ENCODE measurements around the gene GAS7. TPM values are rescaled to one million over a fixed set of nuclear protein-coding genes. Genes with fewer than 3 reads are reported as not detected.

Gene GAS7
- total and polyA plus RNA-seq, 2 donors (not counting 1 experiment from before 2014, with no cell fraction given), result 3.4 to 13.6 TPM

DNA sequence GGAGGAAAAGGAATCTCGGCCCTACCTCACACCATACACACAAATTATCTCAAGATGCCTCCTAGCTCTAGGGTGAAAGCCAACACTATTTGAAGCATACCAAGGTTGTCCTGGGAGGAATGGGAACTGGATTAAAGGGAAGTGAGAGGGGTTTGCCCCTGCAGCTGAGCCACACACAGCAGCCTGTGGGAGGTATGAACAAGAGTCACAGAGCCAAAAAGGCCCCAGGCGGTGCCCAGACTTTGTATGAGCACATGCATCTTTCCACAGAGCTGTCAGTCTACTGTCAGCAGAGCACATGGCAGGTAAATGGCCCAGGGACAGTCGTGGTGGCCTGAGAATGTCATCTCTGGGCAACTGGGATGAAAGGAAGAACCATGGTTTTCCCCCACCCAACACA is 262.3 kb downstream of the GAS7 start:
- no peak overlapping the region for H3K4me3 Mint-ChIP-seq
- H3K27ac Mint-ChIP-seq, result no peak overlapping the region
- ChIA-PET CTCF (interaction anchor here (1.2 to 2.1 kb wide), 3 partner anchors 9 to 681 kb away, joined by 4 to 12 read pairs (median 4); no protein-coding TSS in a partner anchor), POLR2A (no interaction called here)
- Histone ChIP-seq H3K27ac (ENCODE audit: low read length in 2 of 2) (no peak overlapping the region), H3K4me1 (ENCODE audit: control insufficient read depth in 2 of 2, insufficient read depth in 2 of 2, low read length in 2 of 2) (no peaks in the 10 kb centered on the region), H3K4me3 (ENCODE audit: control extremely low read depth in 1 of 5, extremely low read depth in 1 of 5, insufficient read depth in 1 of 5, low read depth in 2 of 5, low read length in 4 of 5) (no peak overlapping the region), H3K4me2 (replicated peaks; ENCODE audit: low read depth, low read length, poor library complexity, severe bottlenecking) (no peak overlapping the region), H2AFZ (ENCODE audit: insufficient read depth, low read depth, low read length, poor library complexity, severe bottlenecking) (no peak overlapping the region), H4K20me1 (ENCODE audit: control insufficient read depth, insufficient read depth, low read length, poor library complexity, severe bottlenecking) (no peaks in the 10 kb centered on the region), H3K27me3 (replicated peaks in 1 of 4; ENCODE audit: control extremely low read depth in 1 of 4, control insufficient read depth in 3 of 4, insufficient read depth in 4 of 4, low read length in 3 of 4) (no peaks in the 10 kb centered on the region), H3K9me3 (ENCODE audit: control extremely low read depth in 1 of 3, control insufficient read depth in 2 of 3, insufficient read depth in 1 of 3, low read length in 2 of 3) (peaks cover 0 to 13% (median 0%) of the 10 kb centered on the region in 3 donors), H3K36me3 (replicated peaks in 1 of 2; ENCODE audit: control extremely low read depth in 1 of 2, control insufficient read depth in 1 of 2, extremely low read depth in 1 of 2, insufficient read depth in 2 of 2, low read length in 1 of 2) (no peaks in the 10 kb centered on the region), H3K79me2 (ENCODE audit: control insufficient read depth, insufficient read depth, low read length) (no peaks in the 10 kb centered on the region), H3K9ac (ENCODE audit: low read length) (no peak overlapping the region)
- TF ChIP-seq, protein P1, sequence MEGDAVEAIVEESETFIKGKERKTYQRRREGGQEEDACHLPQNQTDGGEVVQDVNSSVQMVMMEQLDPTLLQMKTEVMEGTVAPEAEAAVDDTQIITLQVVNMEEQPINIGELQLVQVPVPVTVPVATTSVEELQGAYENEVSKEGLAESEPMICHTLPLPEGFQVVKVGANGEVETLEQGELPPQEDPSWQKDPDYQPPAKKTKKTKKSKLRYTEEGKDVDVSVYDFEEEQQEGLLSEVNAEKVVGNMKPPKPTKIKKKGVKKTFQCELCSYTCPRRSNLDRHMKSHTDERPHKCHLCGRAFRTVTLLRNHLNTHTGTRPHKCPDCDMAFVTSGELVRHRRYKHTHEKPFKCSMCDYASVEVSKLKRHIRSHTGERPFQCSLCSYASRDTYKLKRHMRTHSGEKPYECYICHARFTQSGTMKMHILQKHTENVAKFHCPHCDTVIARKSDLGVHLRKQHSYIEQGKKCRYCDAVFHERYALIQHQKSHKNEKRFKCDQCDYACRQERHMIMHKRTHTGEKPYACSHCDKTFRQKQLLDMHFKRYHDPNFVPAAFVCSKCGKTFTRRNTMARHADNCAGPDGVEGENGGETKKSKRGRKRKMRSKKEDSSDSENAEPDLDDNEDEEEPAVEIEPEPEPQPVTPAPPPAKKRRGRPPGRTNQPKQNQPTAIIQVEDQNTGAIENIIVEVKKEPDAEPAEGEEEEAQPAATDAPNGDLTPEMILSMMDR (IDR thresholded peaks at IDR 0.05), result no peak
- TF ChIP-seq EZH2 (IDR thresholded peaks at IDR 0.05; ENCODE audit: borderline replicate concordance, insufficient read depth, low read depth, low read length, poor library complexity, severe bottlenecking), result no peak
- DNase-seq, result no peak
- WGBS (ENCODE audit: insufficient coverage), result 61% methylated on average over 2 of the region's 3 CpGs
- no peaks in the 10 kb centered on the region for H3K4me1 Mint-ChIP-seq
- no peaks in the 10 kb centered on the region for H3K27me3 Mint-ChIP-seq
- no peaks in the 10 kb centered on the region for H3K9me3 Mint-ChIP-seq (ENCODE audit: insufficient read depth)
- intact Hi-C loops (cut with micrococcal nuclease), result no loop called here
- ATAC-seq (ENCODE audit: low read depth), result no peak

DNA sequence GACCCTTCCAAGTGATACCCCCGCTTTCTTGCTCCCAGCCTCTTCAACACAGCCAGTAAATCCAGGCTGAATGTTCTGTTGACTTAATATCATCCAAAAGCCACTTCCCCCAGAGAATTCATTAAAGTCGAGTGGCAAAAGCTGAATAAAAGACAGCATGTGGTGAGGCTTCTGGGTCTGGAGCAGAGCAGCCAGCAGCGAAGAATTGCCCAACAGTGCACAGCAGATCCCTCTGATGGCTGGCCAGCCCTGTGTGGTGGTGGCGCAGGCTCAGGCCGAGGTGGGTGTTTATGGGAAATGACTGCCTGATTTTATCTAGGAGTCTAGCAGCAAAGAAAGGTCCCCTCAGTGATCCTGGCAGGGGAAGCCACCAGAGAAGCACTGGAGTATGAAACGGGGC is 263.0 kb downstream of the GAS7 start:
- no peak overlapping the region for H3K9ac ChIP-seq (ENCODE audit: low read length)
- no peak for ATAC-seq (ENCODE audit: low read depth)
- peaks cover 0 to 13% (median 0%) of the 10 kb centered on the region in 3 donors for H3K9me3 ChIP-seq (ENCODE audit: control extremely low read depth in 1 of 3, control insufficient read depth in 2 of 3, insufficient read depth in 1 of 3, low read length in 2 of 3)
- H3K36me3 ChIP-seq (replicated peaks in 1 of 2; ENCODE audit: control extremely low read depth in 1 of 2, control insufficient read depth in 1 of 2, extremely low read depth in 1 of 2, insufficient read depth in 2 of 2, low read length in 1 of 2), result no peaks in the 10 kb centered on the region
- no peaks in the 10 kb centered on the region for H3K27me3 ChIP-seq (replicated peaks in 1 of 4; ENCODE audit: control extremely low read depth in 1 of 4, control insufficient read depth in 3 of 4, insufficient read depth in 4 of 4, low read length in 3 of 4)
- H4K20me1 ChIP-seq (ENCODE audit: control insufficient read depth, insufficient read depth, low read length, poor library complexity, severe bottlenecking), result no peaks in the 10 kb centered on the region
- no peak for TF ChIP-seq EZH2 (IDR thresholded peaks at IDR 0.05; ENCODE audit: borderline replicate concordance, insufficient read depth, low read depth, low read length, poor library complexity, severe bottlenecking)
- TF ChIP-seq, protein P1 (IDR thresholded peaks at IDR 0.05), result no peak
- no peaks in the 10 kb centered on the region for H3K79me2 ChIP-seq (ENCODE audit: control insufficient read depth, insufficient read depth, low read length)
- intact Hi-C loops (cut with micrococcal nuclease), result no loop called here
- H3K27me3 Mint-ChIP-seq, result no peaks in the 10 kb centered on the region
- H3K9me3 Mint-ChIP-seq (ENCODE audit: insufficient read depth), result no peaks in the 10 kb centered on the region
- CTCF ChIA-PET, result interaction anchor here (0.5 to 2.1 kb wide), 4 partner anchors 8 to 684 kb away, joined by 3 to 12 read pairs (median 4); no protein-coding TSS in a partner anchor
- POLR2A ChIA-PET, result no interaction called here
- DNase-seq, result no peak
- H3K4me2 ChIP-seq (replicated peaks; ENCODE audit: low read depth, low read length, poor library complexity, severe bottlenecking), result no peak overlapping the region
- H3K4me3 Mint-ChIP-seq, result no peak overlapping the region
- H3K4me1 ChIP-seq (ENCODE audit: control insufficient read depth in 2 of 2, insufficient read depth in 2 of 2, low read length in 2 of 2), result no peaks in the 10 kb centered on the region
- no peak overlapping the region for H2AFZ ChIP-seq (ENCODE audit: insufficient read depth, low read depth, low read length, poor library complexity, severe bottlenecking)
- no peak overlapping the region for H3K27ac ChIP-seq (ENCODE audit: low read length in 2 of 2)
- no peak overlapping the region for H3K27ac Mint-ChIP-seq
- 88% methylated on average over 6 of the region's 6 CpGs for WGBS (ENCODE audit: insufficient coverage)
- no peaks in the 10 kb centered on the region for H3K4me1 Mint-ChIP-seq
- H3K4me3 ChIP-seq (ENCODE audit: control extremely low read depth in 1 of 5, extremely low read depth in 1 of 5, insufficient read depth in 1 of 5, low read depth in 2 of 5, low read length in 4 of 5), result no peak overlapping the region

All from B cell (primary cell).